Tibial nerve (tissue), 4 donors: ENCODE data around the gene DMXL1.

Experiments used
- EP300 ChIP-seq, 2 donors: sonication (generic); formaldehyde crosslinking; IDR thresholded peaks; one replicate each; pipeline ENCODE4 v1.6.1; 2017; ENCODE audit warnings: antibody characterized with exemption in 2 of 2, mild to moderate bottlenecking in 1 of 2
- POLR2A ChIP-seq, 2 donors: fragments of 450-650 bp; IDR thresholded peaks; one replicate each; pipeline ENCODE4 v1.6.1; 2017; ENCODE audit warnings: antibody characterized with exemption in 2 of 2, mild to moderate bottlenecking in 2 of 2, moderate library complexity in 2 of 2
- TF ChIP-seq, protein P1 (sequence below), 5 experiments: fragments of 200-600 bp in 3 of 5; fragments of 450-650 bp in 2 of 5; sonication (generic) in 3 of 5; IDR thresholded peaks; one replicate each; pipeline ENCODE4 v1.5.1; 2016 to 2019; ENCODE audit warnings: antibody characterized with exemption in 5 of 5, mild to moderate bottlenecking in 3 of 5, moderate library complexity in 2 of 5

GRCh38 chr5:119290161-119290569 is 219.3 kb downstream of the DMXL1 start:
- TF ChIP-seq, protein P1, sequence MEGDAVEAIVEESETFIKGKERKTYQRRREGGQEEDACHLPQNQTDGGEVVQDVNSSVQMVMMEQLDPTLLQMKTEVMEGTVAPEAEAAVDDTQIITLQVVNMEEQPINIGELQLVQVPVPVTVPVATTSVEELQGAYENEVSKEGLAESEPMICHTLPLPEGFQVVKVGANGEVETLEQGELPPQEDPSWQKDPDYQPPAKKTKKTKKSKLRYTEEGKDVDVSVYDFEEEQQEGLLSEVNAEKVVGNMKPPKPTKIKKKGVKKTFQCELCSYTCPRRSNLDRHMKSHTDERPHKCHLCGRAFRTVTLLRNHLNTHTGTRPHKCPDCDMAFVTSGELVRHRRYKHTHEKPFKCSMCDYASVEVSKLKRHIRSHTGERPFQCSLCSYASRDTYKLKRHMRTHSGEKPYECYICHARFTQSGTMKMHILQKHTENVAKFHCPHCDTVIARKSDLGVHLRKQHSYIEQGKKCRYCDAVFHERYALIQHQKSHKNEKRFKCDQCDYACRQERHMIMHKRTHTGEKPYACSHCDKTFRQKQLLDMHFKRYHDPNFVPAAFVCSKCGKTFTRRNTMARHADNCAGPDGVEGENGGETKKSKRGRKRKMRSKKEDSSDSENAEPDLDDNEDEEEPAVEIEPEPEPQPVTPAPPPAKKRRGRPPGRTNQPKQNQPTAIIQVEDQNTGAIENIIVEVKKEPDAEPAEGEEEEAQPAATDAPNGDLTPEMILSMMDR (IDR thresholded peaks at IDR 0.05), result no peak
- TF ChIP-seq POLR2A (IDR thresholded peaks at IDR 0.05) (no peak), EP300 (IDR thresholded peaks at IDR 0.05) (no peak)
